Glutamatergic neuron (in vitro differentiated cells): ENCODE results near the gene ART4. TPM values are rescaled to one million over a fixed set of nuclear protein-coding genes. Genes with fewer than 3 reads are reported as not detected.

Experiments
- DNase-seq: peaks from one replicate; pipeline ENCODE4 v3.0.0; 2022
- H3K27ac Mint-ChIP-seq: one replicate; pipeline ENCODE4 v1.8.0; 2020; ENCODE audit warnings: mild to moderate bottlenecking, mixed read lengths, inconsistent platforms; ENCODE audit not compliant: unreplicated experiment
- H3K27me3 Mint-ChIP-seq: one replicate; pipeline ENCODE4 v1.8.0; 2020; ENCODE audit warnings: mild to moderate bottlenecking, moderate library complexity, mixed read lengths, inconsistent platforms; ENCODE audit not compliant: unreplicated experiment
- H3K36me3 Mint-ChIP-seq: one replicate; pipeline ENCODE4 v1.8.0; 2020; ENCODE audit warnings: mild to moderate bottlenecking, mixed read lengths, inconsistent platforms; ENCODE audit not compliant: unreplicated experiment
- H3K4me1 Mint-ChIP-seq: one replicate; pipeline ENCODE4 v1.8.0; 2020; ENCODE audit warnings: mild to moderate bottlenecking, low read depth, mixed read lengths, inconsistent platforms; ENCODE audit not compliant: unreplicated experiment
- H3K4me3 Mint-ChIP-seq: one replicate; pipeline ENCODE4 v1.8.0; 2020; ENCODE audit warnings: mild to moderate bottlenecking, mixed read lengths, inconsistent platforms; ENCODE audit not compliant: unreplicated experiment
- H3K9me3 Mint-ChIP-seq: one replicate; pipeline ENCODE4 v1.8.0; 2020; ENCODE audit warnings: mild to moderate bottlenecking, moderate library complexity, mixed read lengths, inconsistent platforms; ENCODE audit not compliant: unreplicated experiment
- long read RNA-seq: library from polyadenylated mRNA; unstranded; transcript quantifications from one replicate; pipeline ENCODE4 v2.0.0, GENCODE V29; 2020; ENCODE audit not compliant: unreplicated experiment
- total RNA-seq: library from RNA; stranded (reverse); fragmentation: NEBNext Ultra II Directional; extraction: Animal tissue kit (Norgen Biotek cat#: 25700); gene quantifications from one replicate; pipeline ENCODE4 v1.2.1, GENCODE V29; 2021; ENCODE audit not compliant: unreplicated experiment
- TF ChIP-seq, protein P1 (sequence below): fragments of 200-600 bp; sonication (generic); IDR thresholded peaks from one replicate; pipeline ENCODE4 v1.5.0; 2021; ENCODE audit not compliant: partially characterized antibody, unreplicated experiment

ART4 gene
- not detected for total RNA-seq
- long read RNA-seq, result 0 reads

- TF ChIP-seq, protein P1, sequence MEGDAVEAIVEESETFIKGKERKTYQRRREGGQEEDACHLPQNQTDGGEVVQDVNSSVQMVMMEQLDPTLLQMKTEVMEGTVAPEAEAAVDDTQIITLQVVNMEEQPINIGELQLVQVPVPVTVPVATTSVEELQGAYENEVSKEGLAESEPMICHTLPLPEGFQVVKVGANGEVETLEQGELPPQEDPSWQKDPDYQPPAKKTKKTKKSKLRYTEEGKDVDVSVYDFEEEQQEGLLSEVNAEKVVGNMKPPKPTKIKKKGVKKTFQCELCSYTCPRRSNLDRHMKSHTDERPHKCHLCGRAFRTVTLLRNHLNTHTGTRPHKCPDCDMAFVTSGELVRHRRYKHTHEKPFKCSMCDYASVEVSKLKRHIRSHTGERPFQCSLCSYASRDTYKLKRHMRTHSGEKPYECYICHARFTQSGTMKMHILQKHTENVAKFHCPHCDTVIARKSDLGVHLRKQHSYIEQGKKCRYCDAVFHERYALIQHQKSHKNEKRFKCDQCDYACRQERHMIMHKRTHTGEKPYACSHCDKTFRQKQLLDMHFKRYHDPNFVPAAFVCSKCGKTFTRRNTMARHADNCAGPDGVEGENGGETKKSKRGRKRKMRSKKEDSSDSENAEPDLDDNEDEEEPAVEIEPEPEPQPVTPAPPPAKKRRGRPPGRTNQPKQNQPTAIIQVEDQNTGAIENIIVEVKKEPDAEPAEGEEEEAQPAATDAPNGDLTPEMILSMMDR, result no peak
- Mint-ChIP-seq H3K27me3 (peaks cover 4% of the 10 kb centered on the region), H3K4me3 (no peak within 1 kb of the TSS), H3K27ac (no peak within 1 kb of the TSS), H3K36me3 (no peaks in the 10 kb centered on the region), H3K9me3 (no peaks in the 10 kb centered on the region), H3K4me1 (no peaks in the 10 kb centered on the region)
- DNase-seq, result no peak
Measured at GRCh38 chr12:14843425-14843887, at the start of gene ART4. Gene ART4 (minus strand): TSS chr12:14843526. CDS start chr12:14843113, 413 bp downstream.

GRCh38 chr12:14892726-14893505, 49.6 kb upstream of the ART4 start:
- no peak for DNase-seq
- no peaks in the 10 kb centered on the region for H3K9me3 Mint-ChIP-seq
- H3K27ac Mint-ChIP-seq, result no peak overlapping the region
- H3K36me3 Mint-ChIP-seq, result peaks cover 4% of the 10 kb centered on the region
- H3K4me1 Mint-ChIP-seq, result peaks cover 3% of the 10 kb centered on the region
- TF ChIP-seq, protein P1, result no peak
- H3K4me3 Mint-ChIP-seq, result no peak overlapping the region
- H3K27me3 Mint-ChIP-seq, result no peaks in the 10 kb centered on the region

- no peaks in the 10 kb centered on the region for H3K9me3 Mint-ChIP-seq
- peaks cover 7% of the 10 kb centered on the region for H3K4me1 Mint-ChIP-seq
- DNase-seq, result no peak
- H3K27me3 Mint-ChIP-seq, result no peaks in the 10 kb centered on the region
- peaks cover 4% of the 10 kb centered on the region for H3K36me3 Mint-ChIP-seq
- H3K4me3 Mint-ChIP-seq, result no peak overlapping the region
- TF ChIP-seq, protein P1, result no peak
- no peak overlapping the region for H3K27ac Mint-ChIP-seq
Measured at GRCh38 chr12:14890701-14891100, 47.4 kb upstream of the ART4 start.

DNA sequence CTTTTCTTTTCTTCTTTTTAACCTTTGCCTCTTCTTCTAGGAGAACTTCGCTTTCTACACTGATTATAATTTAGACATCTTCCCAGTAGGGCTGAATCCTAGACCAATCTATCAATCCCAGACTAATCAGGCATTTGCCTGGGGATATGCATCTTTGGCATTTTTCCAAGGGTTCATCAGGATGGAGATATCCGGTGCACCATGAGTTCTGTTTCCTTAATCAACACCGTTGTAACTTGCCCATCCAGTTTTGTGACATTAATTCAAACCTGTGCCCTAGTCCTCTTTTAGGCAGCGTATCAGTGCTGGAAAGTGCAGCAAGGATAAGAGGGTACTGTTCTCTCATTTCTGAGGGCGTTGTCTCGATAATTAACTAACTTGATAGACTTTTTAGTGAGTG, 42.9 kb upstream of the ART4 start:
- Mint-ChIP-seq H3K4me1 (peaks cover 12% of the 10 kb centered on the region), H3K27ac (no peak overlapping the region), H3K4me3 (no peak overlapping the region), H3K27me3 (no peaks in the 10 kb centered on the region), H3K9me3 (no peaks in the 10 kb centered on the region), H3K36me3 (no peaks in the 10 kb centered on the region)
- TF ChIP-seq, protein P1, result no peak
- no peak for DNase-seq

DNA sequence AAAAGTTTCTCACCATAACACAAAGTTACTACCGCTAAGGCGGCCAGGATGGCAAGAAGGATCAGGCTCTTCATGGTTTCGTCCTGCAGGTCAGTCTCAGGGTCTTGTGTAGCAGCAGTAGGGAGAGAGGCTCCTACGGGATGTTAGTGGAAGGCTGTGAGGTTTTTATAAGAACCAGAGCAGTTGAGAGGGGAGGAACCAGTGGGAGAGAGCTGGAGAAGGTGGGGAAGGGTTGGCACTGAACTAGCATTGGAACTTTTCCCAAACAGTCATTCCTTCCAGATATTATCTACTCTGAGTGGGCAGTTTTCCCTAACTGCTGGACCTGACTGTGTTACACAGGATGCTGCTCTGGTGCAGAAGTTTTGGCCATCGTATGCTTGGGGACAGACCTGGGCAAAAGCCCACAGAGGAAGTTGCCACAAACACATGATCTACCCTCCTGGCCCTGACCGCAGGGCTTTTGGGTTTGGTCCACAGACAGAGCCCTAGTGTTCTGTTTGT, 42.4 kb upstream of the ART4 start, which contains the start of gene MGP:
TSS of gene MGP (minus strand) at position 137 of the 504 bp plus-strand sequence. CDS start at position 74, 63 bp downstream.
- Mint-ChIP-seq H3K27ac (no peak within 1 kb of the TSS), H3K27me3 (no peaks in the 10 kb centered on the region), H3K4me1 (peaks cover 12% of the 10 kb centered on the region), H3K4me3 (no peak within 1 kb of the TSS), H3K9me3 (no peaks in the 10 kb centered on the region), H3K36me3 (no peaks in the 10 kb centered on the region)
- no peak for DNase-seq
- TF ChIP-seq, protein P1, result no peak
